Ovary (tissue), 3 donors: ENCODE data around the gene LCP2.

ENCODE experiments used
- EP300 ChIP-seq: sonication (generic); formaldehyde crosslinking; IDR thresholded peaks from one replicate; pipeline ENCODE4 v1.6.1; 2017; ENCODE audit warnings: antibody characterized with exemption
- POLR2A ChIP-seq: fragments of 450-650 bp; IDR thresholded peaks from one replicate; pipeline ENCODE4 v1.6.1; 2017; ENCODE audit warnings: antibody characterized with exemption, mild to moderate bottlenecking, moderate library complexity
- TF ChIP-seq, protein P1 (sequence below), 3 donors: fragments of 450-650 bp in 2 of 3; fragments of 200-600 bp in 1 of 3; IDR thresholded peaks; one replicate each; pipeline versions ENCODE4 v1.5.1 to v1.8.0; 2016 to 2022; ENCODE audit warnings: antibody characterized with exemption in 3 of 3, mild to moderate bottlenecking in 1 of 3
- donor health status: DM: no; HTN: no; CAD: no.

GRCh38 chr5:170305016-170305645, 7.6 kb upstream of the LCP2 start:
- TF ChIP-seq POLR2A (no peak), EP300 (no peak)
- TF ChIP-seq, protein P1, sequence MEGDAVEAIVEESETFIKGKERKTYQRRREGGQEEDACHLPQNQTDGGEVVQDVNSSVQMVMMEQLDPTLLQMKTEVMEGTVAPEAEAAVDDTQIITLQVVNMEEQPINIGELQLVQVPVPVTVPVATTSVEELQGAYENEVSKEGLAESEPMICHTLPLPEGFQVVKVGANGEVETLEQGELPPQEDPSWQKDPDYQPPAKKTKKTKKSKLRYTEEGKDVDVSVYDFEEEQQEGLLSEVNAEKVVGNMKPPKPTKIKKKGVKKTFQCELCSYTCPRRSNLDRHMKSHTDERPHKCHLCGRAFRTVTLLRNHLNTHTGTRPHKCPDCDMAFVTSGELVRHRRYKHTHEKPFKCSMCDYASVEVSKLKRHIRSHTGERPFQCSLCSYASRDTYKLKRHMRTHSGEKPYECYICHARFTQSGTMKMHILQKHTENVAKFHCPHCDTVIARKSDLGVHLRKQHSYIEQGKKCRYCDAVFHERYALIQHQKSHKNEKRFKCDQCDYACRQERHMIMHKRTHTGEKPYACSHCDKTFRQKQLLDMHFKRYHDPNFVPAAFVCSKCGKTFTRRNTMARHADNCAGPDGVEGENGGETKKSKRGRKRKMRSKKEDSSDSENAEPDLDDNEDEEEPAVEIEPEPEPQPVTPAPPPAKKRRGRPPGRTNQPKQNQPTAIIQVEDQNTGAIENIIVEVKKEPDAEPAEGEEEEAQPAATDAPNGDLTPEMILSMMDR (IDR thresholded peaks at IDR 0.05) = no peak
